Stomach (tissue), 4 donors: ENCODE results near the gene MICAL3.

Experiments used
- EP300 ChIP-seq: sonication (generic); formaldehyde crosslinking; IDR thresholded peaks from one replicate; pipeline ENCODE4 v1.6.1; 2017; ENCODE audit warnings: antibody characterized with exemption
- POLR2AphosphoS5 ChIP-seq, 3 donors: sonication (generic); formaldehyde crosslinking; IDR thresholded peaks; one replicate each; pipeline ENCODE4 v1.6.1; 2016; ENCODE audit warnings: antibody characterized with exemption in 3 of 3
- TF ChIP-seq, protein P1 (sequence below), 7 experiments: fragments of 450-650 bp in 4 of 7; fragments of 200-600 bp in 3 of 7; sonication (generic) in 3 of 7; IDR thresholded peaks; one replicate each; pipeline ENCODE4 v1.5.1; 2016 to 2019; ENCODE audit warnings: antibody characterized with exemption in 7 of 7, control low read depth in 2 of 7, mild to moderate bottlenecking in 1 of 7

- TF ChIP-seq POLR2AphosphoS5 (IDR thresholded peaks at IDR 0.05) (no peak), EP300 (no peak)
- TF ChIP-seq, protein P1, sequence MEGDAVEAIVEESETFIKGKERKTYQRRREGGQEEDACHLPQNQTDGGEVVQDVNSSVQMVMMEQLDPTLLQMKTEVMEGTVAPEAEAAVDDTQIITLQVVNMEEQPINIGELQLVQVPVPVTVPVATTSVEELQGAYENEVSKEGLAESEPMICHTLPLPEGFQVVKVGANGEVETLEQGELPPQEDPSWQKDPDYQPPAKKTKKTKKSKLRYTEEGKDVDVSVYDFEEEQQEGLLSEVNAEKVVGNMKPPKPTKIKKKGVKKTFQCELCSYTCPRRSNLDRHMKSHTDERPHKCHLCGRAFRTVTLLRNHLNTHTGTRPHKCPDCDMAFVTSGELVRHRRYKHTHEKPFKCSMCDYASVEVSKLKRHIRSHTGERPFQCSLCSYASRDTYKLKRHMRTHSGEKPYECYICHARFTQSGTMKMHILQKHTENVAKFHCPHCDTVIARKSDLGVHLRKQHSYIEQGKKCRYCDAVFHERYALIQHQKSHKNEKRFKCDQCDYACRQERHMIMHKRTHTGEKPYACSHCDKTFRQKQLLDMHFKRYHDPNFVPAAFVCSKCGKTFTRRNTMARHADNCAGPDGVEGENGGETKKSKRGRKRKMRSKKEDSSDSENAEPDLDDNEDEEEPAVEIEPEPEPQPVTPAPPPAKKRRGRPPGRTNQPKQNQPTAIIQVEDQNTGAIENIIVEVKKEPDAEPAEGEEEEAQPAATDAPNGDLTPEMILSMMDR (IDR thresholded peaks at IDR 0.05) = no peak
Observed at GRCh38 chr22:18070556-18071306, 46.4 kb upstream of the MICAL3 start.
